NCI-H2227 treated with DMSO at 0.1 percent for 48 hours (cell line): Measurements from ENCODE around the gene FKRP.
A peak's percentile ranks its signal among the peaks of the same experiment; 100 is the strongest.
"Not testable (repeated sequence)": the region's sequence is repeated elsewhere in the genome, so short reads cannot be mapped to it uniquely, and the experiment has no call there.

Source experiments
- DNase-seq: peaks from one replicate; lab custom pipeline; 2025; lab: John Stamatoyannopoulos, UW

The FKRP gene

GRCh38 chr19:46786236-46787039 lies 40.6 kb downstream of the FKRP start:
- DNase-seq = no peak

- no peak for DNase-seq
Observed at GRCh38 chr19:46787040-46787330, 41.1 kb downstream of the FKRP start.

- DNase-seq = peak; percentile 8
Observed at GRCh38 chr19:46787331-46788261, 41.7 kb downstream of the FKRP start.

GRCh38 chr19:46788262-46788967 lies 42.6 kb downstream of the FKRP start, which contains the start of gene SLC1A5:
Gene SLC1A5, minus strand, starts transcription at chr19:46788594. Its CDS starts 629 bp downstream, at chr19:46787965.
- peak; percentile 86 for DNase-seq

GRCh38 chr19:46788968-46789338 lies 43.1 kb downstream of the FKRP start:
- DNase-seq = no peak

- no peak for DNase-seq
Observed at GRCh38 chr19:46789371-46789770, 43.5 kb downstream of the FKRP start.

- DNase-seq = no peak
Observed at GRCh38 chr19:46791944-46792343, 46.1 kb downstream of the FKRP start.

- DNase-seq = no peak
Observed at GRCh38 chr19:46797881-46798280, 52.0 kb downstream of the FKRP start.

- no peak for DNase-seq
Observed at GRCh38 chr19:46798713-46799112, 52.9 kb downstream of the FKRP start.

GRCh38 chr19:46802152-46802551 lies 56.3 kb downstream of the FKRP start:
- no peak for DNase-seq

- DNase-seq = no peak
Observed at GRCh38 chr19:46803555-46803954, 57.7 kb downstream of the FKRP start.

GRCh38 chr19:46804432-46804831 lies 58.6 kb downstream of the FKRP start:
- DNase-seq = not testable (repeated sequence)

- no peak for DNase-seq
Observed at GRCh38 chr19:46806656-46807055, 60.8 kb downstream of the FKRP start.
